NCI-H1436 (cell line): ENCODE results near the gene PRUNE2.

Experiments used
- DNase-seq: peaks from one replicate; lab custom pipeline; 2025; lab: John Stamatoyannopoulos, UW

PRUNE2 gene

DNA sequence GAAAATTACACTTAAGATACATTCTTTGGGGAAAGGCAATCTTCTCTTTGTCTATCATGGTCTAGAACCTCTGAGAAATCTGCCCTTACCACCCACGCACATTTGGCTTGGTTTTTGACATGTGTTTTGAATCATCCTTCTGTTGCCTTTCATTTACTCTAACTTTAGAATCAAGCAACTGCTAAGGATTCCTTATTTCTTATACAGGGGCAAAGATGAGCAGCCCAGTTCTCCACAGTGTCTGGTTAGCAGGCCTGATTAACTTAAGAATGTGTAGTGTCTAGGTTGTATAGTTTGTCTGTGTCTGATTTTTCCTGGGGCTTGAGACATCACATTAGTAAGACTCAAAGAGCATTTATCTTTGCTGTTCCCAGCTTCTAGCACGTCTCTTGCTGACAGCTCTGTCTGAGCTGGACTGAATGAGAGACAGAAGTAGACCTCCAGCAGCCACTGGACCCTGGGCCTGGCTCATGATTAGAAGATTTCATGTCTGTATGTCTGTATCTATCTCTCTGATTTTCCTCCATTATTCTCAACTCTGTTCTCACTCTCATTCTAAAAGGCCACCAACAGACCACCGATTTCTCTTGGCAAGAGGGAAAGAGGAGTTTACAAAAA is 173.5 kb downstream of the PRUNE2 start:
- DNase-seq: no peak

DNA sequence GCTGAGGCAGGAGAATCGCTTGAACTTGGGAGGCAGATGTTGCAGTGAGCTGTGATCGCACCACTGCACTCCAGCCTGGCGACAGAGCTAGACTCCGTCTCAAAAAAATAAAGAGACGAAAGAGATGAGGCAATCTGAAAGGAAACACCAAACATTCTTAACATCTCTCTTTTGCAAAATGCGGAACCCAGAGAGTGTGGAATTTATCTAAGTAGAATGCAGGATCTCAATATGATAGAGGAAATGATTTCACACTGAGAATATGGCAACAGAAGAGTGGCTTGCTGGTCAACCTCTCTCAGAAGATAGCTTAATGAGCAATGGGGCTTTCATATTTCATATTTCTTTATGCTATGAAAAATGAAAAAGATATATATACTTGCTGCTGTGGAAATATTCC is 175.1 kb downstream of the PRUNE2 start:
- no peak for DNase-seq

- DNase-seq: peak; percentile 55
These were observed 175.8 kb downstream of the PRUNE2 start for GRCh38 chr9:76729980-76730737.

DNA sequence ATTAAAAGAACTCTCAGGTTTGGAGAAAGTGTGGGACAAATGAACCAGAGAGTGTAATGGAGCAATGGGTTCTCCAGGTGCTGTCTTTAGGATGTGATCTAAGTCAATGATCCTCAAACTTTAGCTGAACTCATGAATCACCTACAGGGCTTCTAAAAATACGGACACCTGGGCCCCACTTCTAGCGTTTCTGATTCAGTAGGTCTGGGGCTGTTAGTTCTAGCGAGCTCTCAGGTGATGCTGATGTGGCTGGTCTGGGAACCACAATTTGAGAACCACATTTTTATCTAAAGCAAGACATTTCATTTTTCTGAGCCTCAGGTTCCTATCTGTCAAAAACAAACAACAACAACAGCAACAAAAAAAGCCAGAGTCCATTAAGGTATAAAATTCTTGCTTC is 176.8 kb downstream of the PRUNE2 start:
- no peak for DNase-seq

DNA sequence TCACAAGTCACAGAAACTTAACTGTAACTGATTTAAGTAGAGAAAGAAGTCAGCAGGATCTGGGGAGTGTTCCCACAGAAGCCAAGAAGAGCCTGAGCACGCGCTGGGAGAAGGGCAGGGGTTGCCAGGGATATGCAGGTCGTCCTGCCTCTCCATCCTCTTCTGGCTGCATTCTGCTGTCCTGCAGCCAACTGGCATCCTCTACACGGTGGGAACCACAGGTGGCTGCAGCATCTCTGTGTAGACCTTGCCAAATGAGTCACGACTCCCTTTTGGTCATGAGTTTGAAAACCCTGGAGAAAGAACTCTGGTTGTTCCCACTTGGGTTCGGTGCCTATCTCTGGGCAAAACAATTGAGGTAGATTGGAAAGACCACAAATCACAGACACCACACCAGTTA is 180.0 kb downstream of the PRUNE2 start:
- DNase-seq: no peak

GRCh38 chr9:76725011-76725546 is 180.8 kb downstream of the PRUNE2 start:
- DNase-seq: no peak

- no peak for DNase-seq
These were observed 185.7 kb downstream of the PRUNE2 start for GRCh38 chr9:76720245-76720644.

DNA sequence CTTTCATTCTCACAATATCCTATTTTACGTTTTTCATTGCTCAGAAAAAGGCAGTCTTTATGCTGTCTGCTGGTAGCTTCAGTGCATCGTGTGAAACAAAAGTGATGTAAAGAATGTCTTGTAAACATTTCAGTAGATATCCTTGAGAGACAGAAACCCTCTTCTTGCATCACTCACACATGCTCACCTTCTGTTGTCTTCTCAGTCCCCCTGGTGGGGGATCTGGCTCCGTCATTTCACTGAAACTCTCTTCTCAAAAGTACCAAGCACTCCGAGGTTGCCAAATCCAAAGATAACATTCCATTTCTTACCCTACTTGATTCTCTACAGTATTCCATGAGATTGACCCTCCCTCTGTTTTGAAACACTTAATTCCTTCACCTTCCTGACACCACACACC is 187.7 kb downstream of the PRUNE2 start:
- DNase-seq: no peak

GRCh38 chr9:76717613-76718012 is 188.3 kb downstream of the PRUNE2 start:
- DNase-seq: no peak

- peak; percentile 38 for DNase-seq
These were observed 188.7 kb downstream of the PRUNE2 start for GRCh38 chr9:76717176-76717575.

DNA sequence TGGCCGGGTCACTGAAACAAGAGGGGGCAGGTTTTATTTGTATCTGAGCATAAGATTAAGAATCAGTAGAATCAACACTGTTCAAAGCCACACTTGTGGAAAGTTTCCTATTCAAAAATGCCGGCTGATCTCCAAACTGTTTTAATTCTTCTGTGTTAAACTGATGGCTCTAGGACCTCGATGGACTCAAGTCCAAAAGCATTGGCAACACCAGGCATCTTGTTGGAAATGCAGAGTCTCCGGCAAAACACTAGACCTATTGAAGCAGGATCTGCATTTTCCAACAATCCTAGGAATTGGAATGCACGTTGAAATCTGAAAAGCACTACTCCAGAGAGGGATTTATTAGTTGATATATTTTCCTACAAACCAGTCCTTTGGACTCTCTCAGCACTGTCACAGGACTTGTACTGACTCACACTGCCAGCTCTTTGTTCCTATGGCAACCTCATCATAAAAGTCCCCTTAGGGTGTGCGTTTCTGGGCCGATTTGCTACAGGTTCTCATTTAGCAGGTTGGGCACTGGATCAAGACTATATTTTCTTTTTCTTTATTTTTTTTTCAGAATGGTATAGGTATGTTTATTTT is 189.7 kb downstream of the PRUNE2 start:
- no peak for DNase-seq

- no peak for DNase-seq
These were observed 192.5 kb downstream of the PRUNE2 start for GRCh38 chr9:76713381-76713780.

DNA sequence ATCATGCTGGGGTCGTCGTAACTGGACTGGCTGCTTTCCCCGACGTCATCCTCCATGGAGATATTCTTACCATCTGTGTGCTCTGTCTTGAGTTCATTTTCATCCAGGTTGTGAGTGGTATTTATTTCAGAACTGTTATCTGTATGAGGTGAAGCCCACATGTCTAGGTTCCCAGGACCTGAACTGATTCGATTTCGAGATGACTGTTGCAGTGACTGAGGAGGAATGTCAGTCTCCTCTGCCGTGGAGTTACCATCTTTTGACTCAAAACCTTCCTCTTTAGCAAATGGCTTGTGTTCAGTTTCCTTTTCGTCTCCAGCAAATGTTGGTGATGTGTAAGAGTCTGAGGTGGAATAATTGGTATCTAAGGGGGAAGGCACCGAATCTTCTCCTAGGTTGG is 196.9 kb downstream of the PRUNE2 start:
- DNase-seq: no peak

DNA sequence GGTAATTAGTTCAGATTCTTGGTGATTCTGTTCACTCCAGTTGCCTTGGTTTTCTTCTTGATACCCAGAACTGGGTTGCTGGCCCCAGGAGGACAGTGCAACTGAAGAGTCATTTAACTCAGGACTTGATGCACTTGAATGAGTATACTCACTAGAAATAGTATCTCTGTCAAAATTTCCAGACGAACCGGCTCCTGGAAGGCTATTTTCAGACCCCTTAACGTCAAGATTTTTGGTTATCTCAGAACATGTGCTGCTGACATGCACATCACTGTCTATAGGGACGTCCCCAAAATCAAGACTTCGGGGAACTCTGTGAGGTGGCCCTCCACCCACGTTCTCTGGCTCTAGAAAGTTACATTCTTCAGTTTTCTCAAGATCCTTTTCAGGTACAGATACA is 198.4 kb downstream of the PRUNE2 start:
- no peak for DNase-seq

DNA sequence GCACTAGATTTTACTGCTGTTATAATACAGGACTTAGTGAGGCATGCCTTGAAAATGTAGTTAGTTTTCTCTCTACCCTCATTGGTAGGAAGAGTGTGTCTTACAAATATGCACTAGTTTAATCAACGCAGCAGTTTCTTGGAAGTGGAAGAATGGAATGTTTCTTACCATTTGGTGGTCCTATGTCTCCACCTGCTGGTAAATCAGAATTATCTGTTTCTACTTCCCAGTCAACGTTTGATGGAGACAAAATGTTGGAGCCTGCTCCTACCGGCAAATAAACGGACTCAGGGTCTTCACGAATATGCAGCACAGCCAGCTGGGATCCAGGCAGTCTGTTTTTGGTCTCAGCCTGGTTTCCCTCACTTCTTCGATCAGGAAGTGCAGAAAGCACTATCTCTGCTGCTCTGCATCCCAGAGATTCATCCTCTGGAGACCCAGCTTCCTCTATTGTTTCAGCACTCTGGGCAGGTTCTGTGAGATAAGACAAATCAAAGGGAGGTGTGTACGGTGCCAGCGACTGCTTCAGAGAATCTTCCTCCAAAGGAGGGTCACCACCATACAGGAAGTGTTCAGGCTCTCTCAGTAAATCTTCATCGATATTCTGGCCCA is 201.2 kb downstream of the PRUNE2 start:
- peak; percentile 64 for DNase-seq

DNA sequence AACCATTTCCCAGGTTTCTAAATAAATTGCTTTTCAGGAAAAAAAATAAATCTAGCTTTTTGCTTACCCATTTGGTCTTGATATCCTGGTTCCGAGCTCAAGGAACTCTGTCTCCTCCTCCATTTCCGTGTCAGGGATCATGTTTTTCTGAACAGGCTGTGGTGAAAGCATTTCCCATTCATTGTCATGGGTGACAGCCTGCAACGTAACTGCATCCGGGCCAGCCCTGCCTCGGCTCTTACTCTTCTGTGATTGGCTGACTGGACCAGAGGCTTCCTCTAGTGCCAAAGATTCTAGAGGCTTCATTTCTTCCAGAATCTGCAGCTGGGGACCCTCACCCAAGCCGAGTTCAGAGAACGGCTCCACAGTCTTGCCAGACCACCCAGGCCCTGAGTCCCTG is 202.6 kb downstream of the PRUNE2 start:
- no peak for DNase-seq

DNA sequence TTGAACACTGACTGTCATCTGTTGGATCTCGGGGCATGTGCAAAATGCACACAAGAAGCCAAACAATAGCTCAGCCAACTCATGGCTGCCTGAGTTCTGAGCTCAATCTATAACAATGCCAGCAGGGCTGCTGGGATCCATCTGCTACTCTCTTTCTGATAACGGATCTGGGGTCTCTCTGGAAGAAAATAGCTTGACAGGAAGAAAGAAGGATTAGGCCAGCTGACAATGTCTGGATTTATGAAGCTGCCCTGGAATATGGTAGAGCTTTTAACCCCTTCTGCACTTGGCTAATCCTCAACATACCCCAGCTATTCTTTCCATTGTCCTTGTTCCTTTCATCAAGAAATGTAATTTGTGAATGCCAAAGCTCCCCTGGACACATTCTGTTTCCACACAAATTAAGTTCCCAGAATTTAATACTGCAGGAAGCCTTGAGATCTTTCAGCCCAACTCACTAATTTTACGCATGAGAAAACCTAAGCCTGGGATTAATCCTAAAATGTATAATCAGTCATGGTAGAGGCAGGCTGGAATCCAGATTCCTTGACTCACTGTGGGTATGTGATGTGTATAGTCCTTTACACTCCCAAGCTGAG is 204.4 kb downstream of the PRUNE2 start:
- no peak for DNase-seq

- no peak for DNase-seq
These were observed 205.0 kb downstream of the PRUNE2 start for GRCh38 chr9:76700916-76701315.

GRCh38 chr9:76699971-76700370 is 205.9 kb downstream of the PRUNE2 start:
- no peak for DNase-seq

DNA sequence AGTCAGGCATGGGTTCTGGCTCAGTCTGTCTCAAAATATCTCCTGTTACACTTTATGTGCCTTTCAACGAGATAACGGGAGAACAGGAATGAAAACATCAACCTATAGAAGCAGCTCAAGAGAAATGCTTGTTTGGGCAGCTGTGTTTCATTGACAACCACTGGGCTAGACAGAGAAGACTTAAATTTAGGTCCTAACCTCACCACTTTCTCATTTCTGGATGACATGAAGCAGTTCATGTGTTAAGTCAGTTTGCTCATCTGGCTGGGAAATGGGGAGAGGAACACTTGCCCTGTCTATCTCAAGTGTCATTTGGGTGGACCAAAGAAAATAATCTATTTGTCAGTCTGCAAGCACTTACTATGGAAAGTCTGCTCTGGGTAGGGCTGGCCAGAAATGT is 208.4 kb downstream of the PRUNE2 start:
- DNase-seq: no peak

GRCh38 chr9:76697081-76697480 is 208.8 kb downstream of the PRUNE2 start:
- DNase-seq: no peak

- no peak for DNase-seq
These were observed 212.0 kb downstream of the PRUNE2 start for GRCh38 chr9:76693912-76694311.
